Spleen (tissue), 7 donors: ENCODE results near the gene PGRMC2.

ENCODE experiments used
- POLR2A ChIP-seq, 3 donors: fragments of 450-650 bp; IDR thresholded peaks; one replicate each; pipeline ENCODE4 v1.5.1; 2017; ENCODE audit warnings: antibody characterized with exemption in 3 of 3, mild to moderate bottlenecking in 1 of 3
- TF ChIP-seq, protein P1 (sequence below), 11 experiments: fragments of 200-600 bp in 7 of 11; fragments of 450-650 bp in 4 of 11; sonication (generic) in 4 of 11; IDR thresholded peaks in 8 of 11; conservative IDR thresholded peaks in 3 of 11; 1 replicate in 7 of 11; 2 replicates in 4 of 11; pipeline versions ENCODE4 v1.4.0 to v1.8.0; 2016 to 2021; ENCODE audit warnings: antibody characterized with exemption in 11 of 11, inconsistent platforms in 4 of 11, mild to moderate bottlenecking in 1 of 11
- donor health status: DM: no; HTN: no; CAD: no; lungs with moderate emphysema.
- donor health status: DM: no; HTN: no; CAD: no.
- donor health status: DM: no; HTN: no; CAD: no.

DNA sequence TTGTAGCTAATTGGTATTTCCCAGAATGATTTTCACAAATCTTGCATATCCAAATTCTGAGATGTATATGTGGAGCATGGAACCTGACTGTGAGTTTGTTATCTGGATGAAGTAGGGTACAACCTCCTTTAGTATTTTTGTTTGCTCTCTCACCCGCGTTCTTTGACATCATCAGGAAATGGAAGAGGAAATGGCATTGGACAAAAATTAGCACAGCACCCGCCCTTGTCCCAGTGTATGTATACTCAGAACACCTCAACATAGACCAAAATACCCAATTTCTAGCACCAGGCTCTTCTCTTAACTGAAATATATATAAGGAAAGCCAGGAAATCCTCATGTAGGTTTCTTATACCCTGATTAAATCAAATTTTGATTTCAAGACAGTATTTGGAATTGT, 6.9 kb upstream of the PGRMC2 start:
- TF ChIP-seq, protein P1, sequence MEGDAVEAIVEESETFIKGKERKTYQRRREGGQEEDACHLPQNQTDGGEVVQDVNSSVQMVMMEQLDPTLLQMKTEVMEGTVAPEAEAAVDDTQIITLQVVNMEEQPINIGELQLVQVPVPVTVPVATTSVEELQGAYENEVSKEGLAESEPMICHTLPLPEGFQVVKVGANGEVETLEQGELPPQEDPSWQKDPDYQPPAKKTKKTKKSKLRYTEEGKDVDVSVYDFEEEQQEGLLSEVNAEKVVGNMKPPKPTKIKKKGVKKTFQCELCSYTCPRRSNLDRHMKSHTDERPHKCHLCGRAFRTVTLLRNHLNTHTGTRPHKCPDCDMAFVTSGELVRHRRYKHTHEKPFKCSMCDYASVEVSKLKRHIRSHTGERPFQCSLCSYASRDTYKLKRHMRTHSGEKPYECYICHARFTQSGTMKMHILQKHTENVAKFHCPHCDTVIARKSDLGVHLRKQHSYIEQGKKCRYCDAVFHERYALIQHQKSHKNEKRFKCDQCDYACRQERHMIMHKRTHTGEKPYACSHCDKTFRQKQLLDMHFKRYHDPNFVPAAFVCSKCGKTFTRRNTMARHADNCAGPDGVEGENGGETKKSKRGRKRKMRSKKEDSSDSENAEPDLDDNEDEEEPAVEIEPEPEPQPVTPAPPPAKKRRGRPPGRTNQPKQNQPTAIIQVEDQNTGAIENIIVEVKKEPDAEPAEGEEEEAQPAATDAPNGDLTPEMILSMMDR (IDR thresholded peaks at IDR 0.05 in 8 of 11, conservative IDR thresholded peaks at IDR 0.05 in 3 of 11): no peak
- no peak for TF ChIP-seq POLR2A (IDR thresholded peaks at IDR 0.05)
